HepG2 (cell line): ENCODE results near the gene EIF5. TPM values are rescaled to one million over a fixed set of nuclear protein-coding genes. Genes with fewer than 3 reads are reported as not detected.

Experiments
- ARNT2 ChIP-seq: sonication (generic); formaldehyde crosslinking; IDR thresholded peaks from 2 replicates; pipeline ENCODE4 v1.8.0; 2022; ENCODE audit warnings: mild to moderate bottlenecking, low read depth, missing genetic modification reagents, moderate library complexity
- EEA1 ChIP-seq: sonication (generic); formaldehyde crosslinking; IDR thresholded peaks from 2 replicates; pipeline ENCODE4 v1.5.1; 2020; ENCODE audit warnings: mild to moderate bottlenecking, missing genetic modification reagents, borderline replicate concordance
- ETV5 ChIP-seq: IDR thresholded peaks from 2 replicates; pipeline ENCODE4 v1.6.1; 2018; ENCODE audit warnings: missing biosample characterization, missing genetic modification reagents, inconsistent platforms, borderline replicate concordance
- GMEB1 ChIP-seq: sonication (generic); formaldehyde crosslinking; IDR thresholded peaks from 2 replicates; pipeline ENCODE4 v1.5.1; 2020; ENCODE audit warnings: missing genetic modification reagents, mild to moderate bottlenecking, borderline replicate concordance
- JUNB ChIP-seq: sonication (generic); formaldehyde crosslinking; IDR thresholded peaks from 2 replicates; pipeline ENCODE4 v1.8.0; 2022; ENCODE audit warnings: missing genetic modification reagents, mild to moderate bottlenecking, borderline replicate concordance
- KAT2B ChIP-seq: fragments of 150-350 bp; IDR thresholded peaks from 2 replicates; pipeline ENCODE4 v1.6.1; 2014; ENCODE audit warnings: low read depth, low read length, borderline replicate concordance
- MLLT10 ChIP-seq: sonication (generic); formaldehyde crosslinking; IDR thresholded peaks from 2 replicates; pipeline ENCODE4 v1.4.0; 2020; ENCODE audit warnings: missing genetic modification reagents
- NCOA1 ChIP-seq: sonication (generic); formaldehyde crosslinking; IDR thresholded peaks from 2 replicates; pipeline ENCODE4 v1.9.0; 2021; ENCODE audit warnings: missing genetic modification reagents
- PATZ1 ChIP-seq: sonication (generic); formaldehyde crosslinking; IDR thresholded peaks from 2 replicates; pipeline ENCODE4 v1.4.0; 2020; ENCODE audit warnings: missing genetic modification reagents
- PITX1 ChIP-seq: sonication (generic); formaldehyde crosslinking; IDR thresholded peaks from 2 replicates; pipeline ENCODE4 v1.5.1; 2020; ENCODE audit warnings: mild to moderate bottlenecking, missing genetic modification reagents
- SP4 ChIP-seq: sonication (generic); formaldehyde crosslinking; IDR thresholded peaks from 2 replicates; pipeline ENCODE4 v1.8.1; 2023; ENCODE audit warnings: mild to moderate bottlenecking, missing genetic modification reagents
- YEATS4 ChIP-seq: sonication (generic); formaldehyde crosslinking; IDR thresholded peaks from 2 replicates; pipeline ENCODE4 v1.4.0; 2020; ENCODE audit warnings: missing genetic modification reagents, borderline replicate concordance
- ZBTB38 ChIP-seq: sonication (generic); formaldehyde crosslinking; IDR thresholded peaks from 2 replicates; pipeline ENCODE4 v1.5.1; 2020; ENCODE audit warnings: mild to moderate bottlenecking, missing genetic modification reagents
- ZFP1 ChIP-seq: IDR thresholded peaks from 2 replicates; pipeline ENCODE4 v1.6.1; 2016
- ZFP41 ChIP-seq: sonication (generic); formaldehyde crosslinking; IDR thresholded peaks from 2 replicates; pipeline ENCODE4 v1.4.0; 2020; ENCODE audit warnings: mild to moderate bottlenecking, missing genetic modification reagents, borderline replicate concordance
- ZIK1 ChIP-seq: sonication (generic); formaldehyde crosslinking; IDR thresholded peaks from 2 replicates; pipeline ENCODE4 v1.5.0; 2020; ENCODE audit warnings: mild to moderate bottlenecking, low read depth, missing genetic modification reagents, borderline replicate concordance
- ZMYM2 ChIP-seq: sonication (generic); formaldehyde crosslinking; IDR thresholded peaks from 2 replicates; pipeline ENCODE4 v1.8.0; 2022; ENCODE audit warnings: mild to moderate bottlenecking, missing genetic modification reagents
- ZNF251 ChIP-seq: sonication (generic); formaldehyde crosslinking; IDR thresholded peaks from 2 replicates; pipeline ENCODE4 v1.9.0; 2021; ENCODE audit warnings: mild to moderate bottlenecking, missing genetic modification reagents
- ZNF549 ChIP-seq: sonication (generic); formaldehyde crosslinking; IDR thresholded peaks from 2 replicates; pipeline ENCODE4 v1.5.0; 2020; ENCODE audit warnings: missing genetic modification reagents
- ZNF589 ChIP-seq: sonication (generic); formaldehyde crosslinking; conservative IDR thresholded peaks from 2 replicates; pipeline ENCODE4 v1.8.0; 2022; ENCODE audit warnings: mild to moderate bottlenecking, moderate library complexity, missing genetic modification reagents
- ZNF780A ChIP-seq: sonication (generic); formaldehyde crosslinking; IDR thresholded peaks from 2 replicates; pipeline ENCODE4 v1.8.0; 2022; ENCODE audit warnings: mild to moderate bottlenecking, missing genetic modification reagents, moderate library complexity
- ZNF792 ChIP-seq: IDR thresholded peaks from 2 replicates; pipeline ENCODE4 v1.6.1; 2016
- polyA plus RNA-seq, 8 experiments: library from polyadenylated mRNA; depleted of rRNA in 3 of 8; stranded (reverse) in 7 of 8; unstranded in 1 of 8; fragments of >200 nt; fragmentation: Illumina TruSeq in 4 of 8; extraction: Trizol in 4 of 8; gene quantifications; 2 replicates each; pipeline versions ENCODE4 v1.2.1 to v1.2.3, GENCODE V29; 2011 to 2016; ENCODE audit warnings: low read depth in 4 of 8, missing spikeins in 1 of 8, mixed read lengths in 1 of 8; ENCODE audit not compliant: insufficient read depth in 1 of 8
- total RNA-seq, 5 experiments: library from RNA; depleted of rRNA; stranded (reverse); fragments of >200 nt; fragmentation: Illumina TruSeq; extraction: Trizol; gene quantifications; 2 replicates each; pipeline ENCODE4 v1.2.3, GENCODE V29; 2016; ENCODE audit warnings: low read depth in 1 of 5
- TF ChIP-seq, protein P1 (sequence below): sonication (generic); formaldehyde crosslinking; IDR thresholded peaks from 2 replicates; pipeline ENCODE4 v1.4.0; 2020; ENCODE audit warnings: mild to moderate bottlenecking, missing genetic modification reagents
- TF ChIP-seq, protein P2 (sequence below): sonication (generic); formaldehyde crosslinking; IDR thresholded peaks from 2 replicates; pipeline ENCODE4 v1.4.0; 2020; ENCODE audit warnings: mild to moderate bottlenecking, missing genetic modification reagents

Gene EIF5
- total and polyA plus RNA-seq, 2 of the 13 experiments (the other 11 are each of a cell fraction or from before 2014, with no cell fraction given): 189 to 281 TPM

- no peak for TF ChIP-seq PITX1 (CRISPR knock-in tag)
- peak; percentile 51; the same call in 1 of the 2 replicates for TF ChIP-seq ZNF792
- TF ChIP-seq, protein P1, sequence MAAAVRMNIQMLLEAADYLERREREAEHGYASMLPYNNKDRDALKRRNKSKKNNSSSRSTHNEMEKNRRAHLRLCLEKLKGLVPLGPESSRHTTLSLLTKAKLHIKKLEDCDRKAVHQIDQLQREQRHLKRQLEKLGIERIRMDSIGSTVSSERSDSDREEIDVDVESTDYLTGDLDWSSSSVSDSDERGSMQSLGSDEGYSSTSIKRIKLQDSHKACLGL (CRISPR knock-in tag): peak; percentile 48
- no peak for TF ChIP-seq ZFP1 (CRISPR knock-in tag)
- TF ChIP-seq, protein P2, sequence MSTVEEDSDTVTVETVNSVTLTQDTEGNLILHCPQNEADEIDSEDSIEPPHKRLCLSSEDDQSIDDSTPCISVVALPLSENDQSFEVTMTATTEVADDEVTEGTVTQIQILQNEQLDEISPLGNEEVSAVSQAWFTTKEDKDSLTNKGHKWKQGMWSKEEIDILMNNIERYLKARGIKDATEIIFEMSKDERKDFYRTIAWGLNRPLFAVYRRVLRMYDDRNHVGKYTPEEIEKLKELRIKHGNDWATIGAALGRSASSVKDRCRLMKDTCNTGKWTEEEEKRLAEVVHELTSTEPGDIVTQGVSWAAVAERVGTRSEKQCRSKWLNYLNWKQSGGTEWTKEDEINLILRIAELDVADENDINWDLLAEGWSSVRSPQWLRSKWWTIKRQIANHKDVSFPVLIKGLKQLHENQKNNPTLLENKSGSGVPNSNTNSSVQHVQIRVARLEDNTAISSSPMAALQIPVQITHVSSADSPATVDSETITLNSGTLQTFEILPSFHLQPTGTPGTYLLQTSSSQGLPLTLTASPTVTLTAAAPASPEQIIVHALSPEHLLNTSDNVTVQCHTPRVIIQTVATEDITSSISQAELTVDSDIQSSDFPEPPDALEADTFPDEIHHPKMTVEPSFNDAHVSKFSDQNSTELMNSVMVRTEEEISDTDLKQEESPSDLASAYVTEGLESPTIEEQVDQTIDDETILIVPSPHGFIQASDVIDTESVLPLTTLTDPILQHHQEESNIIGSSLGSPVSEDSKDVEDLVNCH (CRISPR knock-in tag): no peak
- no peak for TF ChIP-seq ZNF251 (CRISPR knock-in tag)
- TF ChIP-seq YEATS4 (CRISPR knock-in tag): peak; percentile 89; the same call in 1 of the 2 replicates
- TF ChIP-seq PATZ1 (CRISPR knock-in tag): peak; percentile 90
- TF ChIP-seq ETV5: peak; percentile 71; the same call in 1 of the 2 replicates
- no peak for TF ChIP-seq ZMYM2 (CRISPR knock-in tag)
- peak; percentile 92 for TF ChIP-seq ARNT2 (CRISPR knock-in tag)
- TF ChIP-seq ZNF589 (CRISPR knock-in tag): peak; percentile 70; the same call in 1 of the 2 replicates
- TF ChIP-seq JUNB (CRISPR knock-in tag): no peak
- TF ChIP-seq NCOA1 (CRISPR knock-in tag): no peak
- 0 out of 2 replicates have a peak, but pooled peaks have one; percentile 57 for TF ChIP-seq ZNF549 (CRISPR knock-in tag)
- TF ChIP-seq MLLT10 (CRISPR knock-in tag): no peak
- no peak for TF ChIP-seq KAT2B
- no peak for TF ChIP-seq ZNF780A
- TF ChIP-seq EEA1 (CRISPR knock-in tag): peak; percentile 41; the same call in 1 of the 2 replicates
- TF ChIP-seq GMEB1 (CRISPR knock-in tag): no peak
- peak; percentile 75; the same call in 1 of the 2 replicates for TF ChIP-seq ZIK1
- TF ChIP-seq SP4 (CRISPR knock-in tag): peak; percentile 98
- TF ChIP-seq ZFP41 (CRISPR knock-in tag): peak; percentile 95
- TF ChIP-seq ZBTB38 (CRISPR knock-in tag): peak; percentile 51; the same call in 1 of the 2 replicates
These were observed at the start of gene EIF5 (continued) for GRCh38 chr14:103333754-103334643.
